T follicular helper cell (primary cell): ENCODE data around the gene LRCH1.
"Not testable (repeated sequence)": the region's sequence is repeated elsewhere in the genome, so short reads cannot be mapped to it uniquely, and the experiment has no call there.

Source experiments
- DNase-seq: peaks from one replicate; pipeline ENCODE4 v3.0.0-alpha.2; 2020; ENCODE audit warnings: low read depth

LRCH1 gene

GRCh38 chr13:46753137-46753536, 200.2 kb downstream of the LRCH1 start:
- DNase-seq, result no peak

- no peak for DNase-seq
Measured at GRCh38 chr13:46753917-46754316, 200.9 kb downstream of the LRCH1 start.

GRCh38 chr13:46754812-46755211, 201.8 kb downstream of the LRCH1 start:
- DNase-seq, result no peak

GRCh38 chr13:46755508-46755907, 202.5 kb downstream of the LRCH1 start:
- not testable (repeated sequence) for DNase-seq

- DNase-seq, result no peak
Measured at GRCh38 chr13:46756977-46757376, 204.0 kb downstream of the LRCH1 start.

- DNase-seq, result no peak
Measured at GRCh38 chr13:46757640-46758039, 204.7 kb downstream of the LRCH1 start.

- no peak for DNase-seq
Measured at GRCh38 chr13:46759846-46760245, 206.9 kb downstream of the LRCH1 start.

- DNase-seq, result no peak
Measured at GRCh38 chr13:46761174-46761573, 208.2 kb downstream of the LRCH1 start.

GRCh38 chr13:46761866-46762265, 208.9 kb downstream of the LRCH1 start:
- no peak for DNase-seq

- DNase-seq, result not testable (repeated sequence)
Measured at GRCh38 chr13:46769925-46770324, 217.0 kb downstream of the LRCH1 start.

- no peak for DNase-seq
Measured at GRCh38 chr13:46771693-46772092, 218.7 kb downstream of the LRCH1 start.

GRCh38 chr13:46773541-46773940, 220.6 kb downstream of the LRCH1 start:
- no peak for DNase-seq

GRCh38 chr13:46775385-46776107, 222.6 kb downstream of the LRCH1 start:
- no peak for DNase-seq

GRCh38 chr13:46778095-46778494, 225.1 kb downstream of the LRCH1 start:
- no peak for DNase-seq

GRCh38 chr13:46778890-46779289, 225.9 kb downstream of the LRCH1 start:
- no peak for DNase-seq

- DNase-seq, result no peak
Measured at GRCh38 chr13:46782066-46782465, 229.1 kb downstream of the LRCH1 start.

GRCh38 chr13:46782691-46783090, 229.7 kb downstream of the LRCH1 start:
- no peak for DNase-seq

- DNase-seq, result no peak
Measured at GRCh38 chr13:46783504-46783903, 230.5 kb downstream of the LRCH1 start.

GRCh38 chr13:46795321-46795720, 242.4 kb downstream of the LRCH1 start:
- no peak for DNase-seq

GRCh38 chr13:46796129-46796514, 243.2 kb downstream of the LRCH1 start:
- no peak for DNase-seq

GRCh38 chr13:46796515-46797474, 243.8 kb downstream of the LRCH1 start, which contains the start of gene ESD:
TSS of gene ESD (minus strand) at chr13:46797161. CDS start at chr13:46791413, 5,748 bp downstream.
- DNase-seq, result peak; percentile 85

GRCh38 chr13:46797501-46798237, 244.7 kb downstream of the LRCH1 start:
- no peak for DNase-seq
